HEK293T (cell line): ENCODE measurements around the gene AZU1.

Experiments
- ELF4 ChIP-seq: fragments of 450-650 bp; IDR thresholded peaks from 2 replicates; pipeline ENCODE4 v1.6.1; 2017; ENCODE audit warnings: antibody characterized with exemption
- FOXA1 ChIP-seq: fragments of 450-650 bp; IDR thresholded peaks from 2 replicates; pipeline ENCODE4 v1.6.1; 2016; ENCODE audit warnings: mild to moderate bottlenecking
- FOXK2 ChIP-seq: fragments of 450-650 bp; IDR thresholded peaks from 2 replicates; pipeline ENCODE4 v1.6.1; 2016; ENCODE audit warnings: mild to moderate bottlenecking
- FOXM1 ChIP-seq: fragments of 450-650 bp; IDR thresholded peaks from 2 replicates; pipeline ENCODE4 v1.6.1; 2017; ENCODE audit warnings: mild to moderate bottlenecking, borderline replicate concordance
- HDGF ChIP-seq: fragments of 450-650 bp; IDR thresholded peaks from 2 replicates; pipeline ENCODE4 v1.6.1; 2017; ENCODE audit warnings: antibody characterized with exemption, borderline replicate concordance
- L3MBTL2 ChIP-seq: fragments of 450-650 bp; conservative IDR thresholded peaks from 2 replicates; pipeline ENCODE4 v1.6.1; 2016; ENCODE audit warnings: mild to moderate bottlenecking
- NFRKB ChIP-seq: fragments of 450-650 bp; IDR thresholded peaks from 2 replicates; pipeline ENCODE4 v1.6.1; 2016; ENCODE audit warnings: mild to moderate bottlenecking, moderate library complexity
- SP1 ChIP-seq: fragments of 450-650 bp; IDR thresholded peaks from 2 replicates; pipeline ENCODE4 v1.6.1; 2017
- SUZ12 ChIP-seq: fragments of 450-650 bp; IDR thresholded peaks from 2 replicates; pipeline ENCODE4 v1.6.1; 2016; ENCODE audit warnings: mild to moderate bottlenecking
- TARDBP ChIP-seq: fragments of 450-650 bp; IDR thresholded peaks from 2 replicates; pipeline ENCODE4 v1.6.1; 2016
- ZNF384 ChIP-seq: fragments of 450-650 bp; IDR thresholded peaks from 2 replicates; pipeline ENCODE4 v1.6.1; 2016

- no peak for TF ChIP-seq L3MBTL2
- no peak for TF ChIP-seq SP1
- no peak for TF ChIP-seq SUZ12
- TF ChIP-seq ELF4: no peak
- no peak for TF ChIP-seq FOXM1
- TF ChIP-seq ZNF384: no peak
- TF ChIP-seq FOXK2: no peak
- no peak for TF ChIP-seq TARDBP
- TF ChIP-seq FOXA1: no peak
- TF ChIP-seq HDGF: no peak
- TF ChIP-seq NFRKB: no peak
These were observed 27.1 kb upstream of the AZU1 start for GRCh38 chr19:800360-801029.
